CD14-positive monocyte (primary cell): Measurements from ENCODE around the gene RIC8A. TPM values are rescaled to one million over a fixed set of nuclear protein-coding genes. Genes with fewer than 3 reads are reported as not detected.
A peak's percentile ranks its signal among the peaks of the same experiment; 100 is the strongest.

ENCODE experiments used
- DNase-seq, 3 donors: peaks; one replicate each; pipeline ENCODE4 v3.0.0-alpha.2; 2011 to 2022
- H2AFZ ChIP-seq: 2 replicates; pipeline ENCODE4 v1.6.0; 2012; ENCODE audit warnings: mild to moderate bottlenecking, low read depth, low read length, inconsistent platforms; ENCODE audit not compliant: insufficient read depth, poor library complexity, severe bottlenecking
- H3K27ac ChIP-seq, 2 donors: 1 replicate in 1 of 2; 2 replicates in 1 of 2; pipeline ENCODE4 v1.5.1; 2012 to 2013; ENCODE audit warnings: low read length in 2 of 2, control low read depth in 1 of 2, inconsistent platforms in 1 of 2, low read depth in 1 of 2, mild to moderate bottlenecking in 1 of 2
- H3K27me3 ChIP-seq, 2 donors: one replicate each; pipeline versions ENCODE4 v1.6.0 to v1.6.1; 2011 to 2013; ENCODE audit warnings: low read length in 2 of 2; ENCODE audit not compliant: control insufficient read depth in 2 of 2, insufficient read depth in 2 of 2
- H3K36me3 ChIP-seq, 2 donors: replicated peaks in 1 of 2; 1 replicate in 1 of 2; 2 replicates in 1 of 2; pipeline versions ENCODE4 v1.5.1 to v1.6.1; 2012 to 2013; ENCODE audit warnings: low read length in 2 of 2, control low read depth in 1 of 2, inconsistent platforms in 1 of 2, mild to moderate bottlenecking in 1 of 2; ENCODE audit not compliant: insufficient read depth in 2 of 2, control insufficient read depth in 1 of 2
- H3K4me1 ChIP-seq, 2 donors: 1 replicate in 1 of 2; 2 replicates in 1 of 2; pipeline versions ENCODE4 v1.5.1 to v1.6.1; 2012 to 2013; ENCODE audit warnings: low read length in 2 of 2, control low read depth in 1 of 2, inconsistent platforms in 1 of 2, mild to moderate bottlenecking in 1 of 2, moderate library complexity in 1 of 2; ENCODE audit not compliant: insufficient read depth in 2 of 2, control insufficient read depth in 1 of 2
- H3K4me2 ChIP-seq: replicated peaks from 2 replicates; pipeline ENCODE3; 2012; ENCODE audit warnings: low read length, moderate library complexity, mild to moderate bottlenecking; ENCODE audit not compliant: poor library complexity, severe bottlenecking; ENCODE audit errors: extremely low read depth
- H3K4me3 ChIP-seq, 3 experiments: fragments of 200-600 bp in 1 of 3; sonication (generic) in 1 of 3; replicated peaks in 1 of 3; 1 replicate in 2 of 3; 2 replicates in 1 of 3; pipeline ENCODE4 v1.5.1; 2011 to 2013; ENCODE audit warnings: low read length in 3 of 3, mild to moderate bottlenecking in 3 of 3, control low read depth in 2 of 3, low read depth in 2 of 3, inconsistent platforms in 1 of 3, moderate library complexity in 1 of 3
- H3K79me2 ChIP-seq: 2 replicates; pipeline ENCODE4 v1.6.0; 2012; ENCODE audit warnings: mild to moderate bottlenecking, control low read depth, inconsistent platforms, low read length, moderate library complexity; ENCODE audit not compliant: insufficient read depth
- H3K9ac ChIP-seq: 2 replicates; pipeline ENCODE4 v1.6.0; 2017; ENCODE audit warnings: low read length, mild to moderate bottlenecking; ENCODE audit not compliant: insufficient read depth, poor library complexity, severe bottlenecking
- H3K9me3 ChIP-seq, 2 donors: replicated peaks in 1 of 2; 1 replicate in 1 of 2; 2 replicates in 1 of 2; pipeline versions ENCODE4 v1.5.1 to v1.6.1; 2012 to 2013; ENCODE audit warnings: low read length in 2 of 2, control low read depth in 1 of 2; ENCODE audit not compliant: control insufficient read depth in 1 of 2, insufficient read depth in 1 of 2
- H4K20me1 ChIP-seq: 2 replicates; pipeline ENCODE4 v1.6.0; 2012; ENCODE audit warnings: mild to moderate bottlenecking, low read length, control low read depth, moderate library complexity; ENCODE audit not compliant: insufficient read depth
- H3K27ac Mint-ChIP-seq, 7 donors: one replicate each; pipeline ENCODE4 v1.8.0; 2020; ENCODE audit warnings: mild to moderate bottlenecking in 7 of 7, mixed read lengths in 7 of 7, moderate library complexity in 6 of 7, inconsistent platforms in 2 of 7
- H3K27me3 Mint-ChIP-seq, 3 donors: one replicate each; pipeline ENCODE4 v1.8.0; 2021 to 2022; ENCODE audit warnings: low read depth in 3 of 3, mild to moderate bottlenecking in 3 of 3, mixed read lengths in 3 of 3, moderate library complexity in 3 of 3, inconsistent platforms in 1 of 3
- H3K36me3 Mint-ChIP-seq, 2 donors: one replicate each; pipeline ENCODE4 v1.8.0; 2020; ENCODE audit warnings: mixed read lengths in 2 of 2, inconsistent platforms in 1 of 2, mild to moderate bottlenecking in 1 of 2
- H3K4me1 Mint-ChIP-seq: one replicate; pipeline ENCODE4 v1.8.0; 2020; ENCODE audit warnings: mild to moderate bottlenecking, mixed read lengths
- H3K4me3 Mint-ChIP-seq, 2 donors: one replicate each; pipeline ENCODE4 v1.8.0; 2020; ENCODE audit warnings: mild to moderate bottlenecking in 2 of 2, mixed read lengths in 2 of 2, moderate library complexity in 1 of 2
- H3K9me3 Mint-ChIP-seq, 7 donors: one replicate each; pipeline ENCODE4 v1.8.0; 2020 to 2022; ENCODE audit warnings: mixed read lengths in 7 of 7, mild to moderate bottlenecking in 6 of 7, moderate library complexity in 6 of 7, inconsistent platforms in 2 of 7
- CTCF ChIP-seq: fragments of 200-600 bp; IDR thresholded peaks from one replicate; pipeline ENCODE4 v1.8.0; 2022; ENCODE audit warnings: antibody characterized with exemption, mild to moderate bottlenecking
- WGBS: methylation state at CpG from one replicate; pipeline ENCODE4 v1.1.5; 2013; ENCODE audit warnings: missing lambda C conversion rate; ENCODE audit not compliant: insufficient coverage; 5-methylcytosine and 5-hydroxymethylcytosine counted together
- intact Hi-C, 2 donors: fragments of 100-400 bp; cut with micrococcal nuclease; formaldehyde crosslinking; loops; one replicate each; pipeline versions ENCODE4 v1.15.0 to v1.15.1; 2023
- polyA plus RNA-seq, 3 donors: library from polyadenylated mRNA; depleted of rRNA in 1 of 3; unstranded in 2 of 3; stranded (reverse) in 1 of 3; fragments of 300-500 nt in 2 of 3; fragments of >200 nt in 1 of 3; fragmentation: Illumina TruSeq in 2 of 3; gene quantifications; 1 replicate in 2 of 3; 2 replicates in 1 of 3; pipeline ENCODE4 v1.2.3, GENCODE V29; 2012 to 2021

Gene RIC8A
- polyA plus RNA-seq, 3 donors, result 51.1 to 79.1 (median 56.5) TPM

- H3K4me2 ChIP-seq, result no peak overlapping the region
- no peak overlapping the region for H3K9ac ChIP-seq
- no peak overlapping the region for H3K4me3 ChIP-seq
- H3K27ac ChIP-seq, result peak overlapping the region in 1 of 2 donors; percentile 5
- no peak overlapping the region for H2AFZ ChIP-seq
- no peaks in the 10 kb centered on the region for H3K79me2 ChIP-seq
- intact Hi-C loops, result loop anchor here (5.0 kb wide), 4 partner anchors 34 to 104 kb away; partner anchors contain the start of genes IFITM2 (in 1 of the 2) and PGGHG (in 1 of the 2)
- H4K20me1 ChIP-seq, result no peaks in the 10 kb centered on the region
- TF ChIP-seq CTCF, result no peak
- peaks cover 0 to 4% (median 0%) of the 10 kb centered on the region in 3 donors for H3K27me3 Mint-ChIP-seq
- H3K27ac Mint-ChIP-seq, result no peak overlapping the region
- 87% methylated on average over 11 of the region's 13 CpGs for whole genome bisulfite sequencing
- peaks cover 50 to 56% of the 10 kb centered on the region in 2 donors for H3K36me3 Mint-ChIP-seq
- H3K27me3 ChIP-seq, result no peaks in the 10 kb centered on the region
- no peak for DNase-seq
- no peaks in the 10 kb centered on the region for H3K4me1 ChIP-seq
- peaks cover 53 to 55% of the 10 kb centered on the region in 2 donors for H3K36me3 ChIP-seq
- H3K4me1 Mint-ChIP-seq, result peaks cover 6% of the 10 kb centered on the region
- no peaks in the 10 kb centered on the region for H3K9me3 ChIP-seq
- no peaks in the 10 kb centered on the region for H3K9me3 Mint-ChIP-seq
- no peak overlapping the region for H3K4me3 Mint-ChIP-seq
These were observed 45.8 kb downstream of the RIC8A start for GRCh38 chr11:253160-253885.

GRCh38 chr11:253886-254270 lies 46.4 kb downstream of the RIC8A start:
- peaks cover 45 to 51% of the 10 kb centered on the region in 2 donors for H3K36me3 Mint-ChIP-seq
- Histone ChIP-seq H3K4me3 (no peak overlapping the region), H3K9me3 (no peaks in the 10 kb centered on the region), H4K20me1 (no peaks in the 10 kb centered on the region), H2AFZ (no peak overlapping the region), H3K27me3 (no peaks in the 10 kb centered on the region), H3K79me2 (no peaks in the 10 kb centered on the region), H3K36me3 (peaks cover 48 to 49% of the 10 kb centered on the region in 2 donors), H3K4me1 (no peaks in the 10 kb centered on the region), H3K27ac (no peak overlapping the region), H3K4me2 (no peak overlapping the region), H3K9ac (no peak overlapping the region)
- no peak for DNase-seq
- H3K9me3 Mint-ChIP-seq, result no peaks in the 10 kb centered on the region
- H3K27ac Mint-ChIP-seq, result peak overlapping the region in 1 of 7 donors; percentile 32
- H3K27me3 Mint-ChIP-seq, result peaks cover 0 to 4% (median 3%) of the 10 kb centered on the region in 3 donors
- no peak overlapping the region for H3K4me3 Mint-ChIP-seq
- intact Hi-C loops, result loop anchor here (5.0 kb wide), 4 partner anchors 33 to 103 kb away; partner anchors contain the start of genes IFITM2 (in 1 of the 2) and PGGHG (in 1 of the 2)
- no peak for TF ChIP-seq CTCF
- 96% methylated on average over 4 of the region's 5 CpGs for WGBS
- peaks cover 6% of the 10 kb centered on the region for H3K4me1 Mint-ChIP-seq
